ENCODE data around the gene ADAP1. TPM values are rescaled to one million over a fixed set of nuclear protein-coding genes. Genes with fewer than 3 reads are reported as not detected.

Gene ADAP1
- total and polyA plus RNA-seq, 2 of the 8 experiments (the other 6 are each of a cell fraction or from before 2014, with no cell fraction given), result 5.8 to 6.1 TPM

DNA sequence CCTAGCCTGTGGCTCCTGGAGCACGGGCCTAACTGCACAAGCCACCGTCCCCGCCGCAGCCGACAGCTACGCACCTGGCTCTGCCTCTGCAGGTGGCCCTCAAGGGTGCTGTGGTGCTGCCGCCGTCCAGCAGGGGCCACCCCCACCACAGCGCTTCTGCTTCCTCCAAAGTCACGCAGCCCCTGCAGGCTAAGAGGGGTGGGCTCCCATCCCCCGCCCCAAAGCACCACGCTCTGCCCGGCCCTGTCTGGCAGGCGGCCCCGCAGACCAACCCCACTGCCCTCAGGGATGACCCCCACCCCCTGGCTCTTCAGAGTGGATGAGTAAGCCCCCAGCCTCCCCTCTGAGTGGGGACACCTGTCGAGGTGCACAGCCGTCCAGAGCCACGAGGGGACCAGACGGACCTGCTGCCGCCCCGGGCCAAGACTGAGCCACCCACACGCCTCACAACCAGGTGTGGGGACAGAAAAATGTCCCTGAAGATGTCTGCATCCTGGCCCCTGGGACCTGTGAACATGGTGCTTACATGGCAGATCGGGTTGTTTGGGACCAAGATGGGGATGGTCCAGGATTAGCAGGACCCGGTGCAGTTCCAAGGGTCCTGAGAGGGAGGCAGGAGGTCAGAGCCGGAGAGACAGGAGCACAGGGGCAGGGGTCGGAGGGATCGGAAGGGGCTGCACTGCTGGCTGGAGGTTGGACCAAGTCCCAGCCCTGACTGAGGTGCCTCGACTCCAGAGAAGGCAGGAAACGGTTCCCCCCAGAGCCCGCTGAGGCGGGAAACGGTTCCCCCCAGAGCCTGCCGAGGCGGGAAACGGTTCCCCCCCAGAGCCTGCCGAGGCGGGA, 9.0 kb upstream of the ADAP1 start (continued):
- TF ChIP-seq, protein P1, sequence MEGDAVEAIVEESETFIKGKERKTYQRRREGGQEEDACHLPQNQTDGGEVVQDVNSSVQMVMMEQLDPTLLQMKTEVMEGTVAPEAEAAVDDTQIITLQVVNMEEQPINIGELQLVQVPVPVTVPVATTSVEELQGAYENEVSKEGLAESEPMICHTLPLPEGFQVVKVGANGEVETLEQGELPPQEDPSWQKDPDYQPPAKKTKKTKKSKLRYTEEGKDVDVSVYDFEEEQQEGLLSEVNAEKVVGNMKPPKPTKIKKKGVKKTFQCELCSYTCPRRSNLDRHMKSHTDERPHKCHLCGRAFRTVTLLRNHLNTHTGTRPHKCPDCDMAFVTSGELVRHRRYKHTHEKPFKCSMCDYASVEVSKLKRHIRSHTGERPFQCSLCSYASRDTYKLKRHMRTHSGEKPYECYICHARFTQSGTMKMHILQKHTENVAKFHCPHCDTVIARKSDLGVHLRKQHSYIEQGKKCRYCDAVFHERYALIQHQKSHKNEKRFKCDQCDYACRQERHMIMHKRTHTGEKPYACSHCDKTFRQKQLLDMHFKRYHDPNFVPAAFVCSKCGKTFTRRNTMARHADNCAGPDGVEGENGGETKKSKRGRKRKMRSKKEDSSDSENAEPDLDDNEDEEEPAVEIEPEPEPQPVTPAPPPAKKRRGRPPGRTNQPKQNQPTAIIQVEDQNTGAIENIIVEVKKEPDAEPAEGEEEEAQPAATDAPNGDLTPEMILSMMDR (IDR thresholded peaks at IDR 0.05; ENCODE audit: control extremely low read depth in 1 of 3, insufficient read depth in 1 of 3, low read depth in 1 of 3, low read length in 3 of 3), result peak in 1 of 3 experiments; percentile 10; a peak in 1 of 4 replicates
